Activated gamma-delta T cell treated with anti-CD3 and anti-CD28 coated beads, Interleukin-2, amount 50 U/mL, for 16 hours (primary cell): ENCODE data around the gene THSD7B.
"Not testable (repeated sequence)": the region's sequence is repeated elsewhere in the genome, so short reads cannot be mapped to it uniquely, and the experiment has no call there.

Experiments used
- DNase-seq: peaks from one replicate; pipeline ENCODE4 v3.0.0-alpha.2; 2020; ENCODE audit warnings: low read depth

The THSD7B gene

DNA sequence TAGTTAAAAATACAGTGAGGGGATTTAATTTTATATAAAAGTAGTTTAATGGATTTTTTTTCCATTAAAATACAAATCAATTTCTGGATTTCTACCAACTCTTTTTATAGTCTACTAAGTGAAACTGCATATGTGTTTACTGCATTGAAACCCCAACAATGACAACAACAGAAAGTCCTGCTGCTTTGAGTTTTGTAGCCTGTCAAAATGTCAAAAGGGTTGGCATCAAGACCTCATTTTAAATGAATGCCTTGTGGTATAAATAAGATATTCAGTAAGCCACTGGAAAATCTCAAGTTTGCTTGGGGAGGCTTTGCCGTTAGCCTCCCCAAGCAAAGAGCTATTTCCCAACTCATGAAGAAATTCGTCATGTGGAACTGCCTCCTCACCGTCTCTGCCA, 758.6 kb downstream of the THSD7B start:
- DNase-seq = no peak

DNA sequence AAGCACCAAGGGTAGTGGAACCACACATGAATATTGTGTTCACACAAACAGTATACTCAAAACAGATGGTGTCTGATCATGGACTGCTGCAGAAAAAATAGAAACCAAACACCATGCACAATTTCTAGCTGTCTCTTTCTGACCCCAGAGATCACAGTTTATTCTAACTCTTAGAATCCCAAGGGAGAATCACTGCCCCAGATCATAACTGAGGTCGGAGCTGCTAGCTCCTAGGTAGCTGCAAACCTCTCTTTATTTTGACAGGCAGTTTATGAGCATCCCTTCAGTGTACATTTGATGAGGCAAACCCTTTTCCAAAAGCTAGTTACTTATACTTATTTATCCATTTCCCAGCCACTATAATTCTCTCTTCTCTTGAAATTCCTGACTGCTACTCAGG, 759.8 kb downstream of the THSD7B start:
- DNase-seq = no peak

DNA sequence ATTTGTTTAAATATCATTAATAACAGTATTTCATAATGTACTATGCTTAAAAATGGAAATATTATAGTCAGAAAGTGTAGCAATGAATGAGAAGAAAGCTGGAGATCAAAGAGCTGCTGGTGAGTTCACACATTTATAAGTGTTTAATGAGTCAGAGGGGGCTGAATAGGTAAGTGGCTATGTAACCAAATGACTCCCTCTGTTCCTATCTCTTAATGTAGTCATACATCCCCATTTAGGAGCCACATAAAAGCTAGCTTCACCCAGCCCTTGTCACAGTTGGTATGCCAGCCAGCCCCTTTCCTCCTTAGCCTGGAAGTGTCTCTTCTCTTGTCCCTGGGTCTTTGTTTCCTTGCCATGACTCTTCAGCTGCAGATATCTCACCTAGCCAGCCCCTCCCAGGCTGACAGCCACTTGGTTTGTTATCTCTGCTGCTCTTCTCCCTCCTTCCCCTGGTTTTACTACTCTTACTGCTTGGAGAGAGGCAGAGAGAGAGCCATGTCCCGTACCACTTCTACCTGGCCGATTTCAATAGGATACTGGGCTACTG, 760.4 kb downstream of the THSD7B start:
- DNase-seq = no peak

DNA sequence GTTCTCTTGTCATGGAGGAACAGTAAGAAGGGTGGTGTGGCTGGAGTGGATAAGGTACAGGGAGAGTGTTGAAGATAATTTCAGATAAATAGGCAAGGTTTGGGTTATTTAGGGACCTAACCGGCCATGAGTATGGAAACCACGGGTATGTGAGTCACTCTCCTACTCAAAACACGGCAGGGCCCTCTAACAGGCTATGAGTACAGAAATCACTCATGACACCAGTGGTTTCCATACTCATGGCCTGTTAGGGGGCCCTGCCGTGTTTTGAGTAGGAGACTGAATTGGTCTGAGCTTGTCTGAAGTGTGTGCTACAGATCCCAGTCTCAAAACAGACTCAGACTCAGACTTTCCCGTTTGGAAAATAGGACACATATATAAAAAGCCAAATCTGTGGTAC, 770.6 kb downstream of the THSD7B start:
- DNase-seq = no peak

DNA sequence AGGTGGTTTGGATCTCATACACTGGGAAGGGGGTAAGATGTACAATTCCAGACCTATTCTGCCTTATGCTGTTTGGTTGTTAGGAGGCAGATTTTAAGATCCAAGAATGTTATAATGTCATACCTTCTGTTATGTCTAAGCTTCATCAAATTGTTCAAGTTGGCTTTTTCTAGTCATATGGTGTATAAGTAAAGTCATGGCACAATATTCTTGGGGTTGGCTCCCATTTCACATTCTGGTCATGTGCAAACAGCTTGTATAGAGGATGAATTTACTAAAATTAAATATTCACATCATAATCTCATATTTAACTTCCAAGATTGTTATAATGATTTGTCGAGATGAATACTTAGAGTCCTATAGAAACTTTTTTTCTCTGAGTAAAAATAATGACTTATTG, 774.0 kb downstream of the THSD7B start:
- DNase-seq = no peak

DNA sequence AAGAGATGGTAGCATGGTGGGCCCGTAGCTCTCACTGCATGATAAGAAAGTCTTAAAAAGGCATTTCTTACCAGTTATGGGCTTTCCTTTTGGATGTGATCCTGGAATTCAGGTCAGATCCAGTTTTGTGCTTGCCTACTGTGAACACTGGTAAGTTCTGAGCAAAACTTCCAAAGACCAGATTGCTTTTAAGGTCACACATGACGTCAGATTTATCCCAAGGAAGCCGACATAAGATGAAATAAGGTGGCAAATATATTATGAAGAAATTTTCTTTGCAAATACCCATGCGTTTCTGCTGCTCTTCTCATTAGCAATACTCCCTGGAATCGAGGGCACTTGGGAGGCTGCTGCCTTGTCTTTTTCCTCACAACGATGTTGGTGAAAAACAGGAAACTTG, 782.5 kb downstream of the THSD7B start:
- no peak for DNase-seq

DNA sequence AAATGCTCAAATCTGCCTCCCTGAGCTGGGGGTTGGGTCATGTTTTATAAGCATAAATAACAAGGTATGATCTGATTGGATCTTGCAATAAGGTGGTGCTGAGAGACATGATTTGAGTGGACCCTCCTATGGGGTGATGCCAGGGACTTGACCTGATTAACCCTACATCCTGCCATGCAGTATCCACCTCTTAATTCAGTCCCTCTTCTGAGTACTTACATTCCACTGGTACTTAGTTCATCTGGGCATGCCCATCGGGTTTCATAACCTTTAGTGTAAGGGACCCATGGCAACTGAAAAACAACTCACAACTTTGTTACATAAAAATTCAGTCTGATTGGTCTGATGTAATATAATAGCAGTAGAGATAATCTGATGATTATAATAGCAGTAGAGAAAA, 801.0 kb downstream of the THSD7B start:
- no peak for DNase-seq

DNA sequence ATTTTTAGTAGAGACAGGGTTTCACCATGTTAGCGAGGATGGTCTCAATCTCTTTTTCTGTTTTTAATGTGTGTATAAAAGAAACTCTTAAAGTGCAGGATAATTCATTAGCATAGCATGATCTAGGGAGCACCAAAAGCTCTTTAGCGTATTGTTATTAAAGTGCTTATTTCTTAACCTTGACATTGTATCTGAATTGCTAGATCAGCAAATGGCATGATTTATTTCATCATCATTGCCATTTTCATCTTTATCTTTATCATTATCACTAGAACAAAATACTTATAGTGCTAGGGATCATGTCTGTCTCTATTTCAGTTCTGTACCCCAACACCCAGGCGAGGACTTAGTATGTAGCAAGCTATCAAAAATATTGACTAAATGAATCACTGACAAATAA, 805.1 kb downstream of the THSD7B start:
- DNase-seq = no peak

DNA sequence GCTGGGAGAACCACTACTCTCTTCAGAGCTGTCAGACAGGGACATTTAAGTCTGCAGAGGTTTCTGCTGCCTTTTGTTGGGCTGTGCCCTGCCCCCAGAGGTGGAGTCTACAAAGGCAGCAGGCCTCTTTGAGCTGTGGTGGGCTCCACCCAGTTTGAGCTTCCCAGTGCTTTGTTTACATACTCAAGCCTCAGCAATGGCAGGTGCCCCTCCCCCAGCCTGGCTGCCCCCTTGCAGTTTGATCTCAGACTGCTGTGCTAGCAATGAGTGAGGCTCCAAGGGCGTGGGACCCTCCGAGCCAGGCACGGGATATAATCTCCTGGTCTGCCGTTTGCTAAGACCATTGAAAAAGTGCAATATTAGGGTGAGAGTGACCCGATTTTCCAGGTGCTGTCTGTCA, 822.5 kb downstream of the THSD7B start:
- DNase-seq = not testable (repeated sequence)

DNA sequence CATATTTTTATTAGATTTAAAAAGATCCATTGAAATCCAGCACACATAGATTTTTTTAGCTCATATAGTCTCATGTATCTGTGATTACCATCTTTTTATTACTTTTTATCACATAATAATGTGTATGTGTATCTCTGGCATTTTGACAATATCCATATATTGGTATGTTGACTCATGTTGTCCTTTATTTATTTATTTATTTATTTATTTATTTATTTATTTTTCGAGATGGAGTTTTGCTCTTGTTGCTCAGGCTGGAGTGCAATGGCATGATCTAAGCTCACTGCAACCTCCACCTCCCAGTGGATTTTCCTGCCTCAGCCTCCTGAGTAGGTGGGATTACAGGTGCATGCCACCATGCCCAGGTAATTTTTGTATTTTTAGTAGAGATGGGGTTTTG, 823.2 kb downstream of the THSD7B start:
- not testable (repeated sequence) for DNase-seq

DNA sequence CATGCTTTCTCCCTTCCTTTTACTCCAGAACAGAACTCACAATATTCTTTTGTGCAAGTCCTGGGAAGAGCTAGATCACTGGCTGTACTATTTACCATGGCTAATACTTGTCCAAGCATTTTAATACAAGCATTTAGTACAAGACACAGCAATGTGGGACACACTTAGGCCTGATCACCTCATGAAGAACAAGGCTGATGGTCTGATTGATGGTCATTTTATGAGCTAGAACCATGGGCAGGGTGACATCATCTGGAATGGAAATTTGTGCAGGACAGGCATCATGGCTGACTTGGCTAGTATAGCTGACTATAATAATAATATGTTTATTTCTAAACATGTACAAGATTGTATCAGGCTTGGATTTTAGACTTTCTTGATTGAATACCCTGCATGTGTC, 824.8 kb downstream of the THSD7B start:
- DNase-seq = no peak

DNA sequence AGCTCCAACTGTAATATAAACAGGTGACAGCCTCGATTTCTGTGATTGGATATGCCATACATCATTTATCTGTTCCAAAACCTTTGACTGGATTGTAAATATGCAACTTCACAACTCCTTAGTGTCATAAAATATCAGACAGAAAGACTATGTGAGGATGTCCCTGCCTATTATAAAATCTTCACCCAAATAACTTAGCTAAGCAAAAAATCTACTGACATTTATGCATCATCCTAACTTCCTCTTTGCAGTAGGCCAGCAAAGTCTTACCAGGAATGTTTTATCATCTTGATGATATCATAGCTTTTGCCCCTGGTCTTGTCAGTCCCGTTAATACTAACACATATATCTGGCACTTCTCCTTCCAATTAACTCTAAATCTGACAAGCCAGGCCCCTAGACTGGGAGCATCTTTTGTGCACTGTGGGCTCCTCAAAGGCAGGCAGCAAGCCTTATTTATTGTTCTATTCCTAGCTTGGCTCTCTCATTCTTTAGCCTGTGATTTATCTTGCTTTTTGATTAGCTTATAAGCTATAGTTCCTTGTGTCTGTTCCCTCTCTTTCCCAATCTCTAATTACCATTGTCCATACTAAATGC, 842.5 kb downstream of the THSD7B start:
- DNase-seq = no peak

DNA sequence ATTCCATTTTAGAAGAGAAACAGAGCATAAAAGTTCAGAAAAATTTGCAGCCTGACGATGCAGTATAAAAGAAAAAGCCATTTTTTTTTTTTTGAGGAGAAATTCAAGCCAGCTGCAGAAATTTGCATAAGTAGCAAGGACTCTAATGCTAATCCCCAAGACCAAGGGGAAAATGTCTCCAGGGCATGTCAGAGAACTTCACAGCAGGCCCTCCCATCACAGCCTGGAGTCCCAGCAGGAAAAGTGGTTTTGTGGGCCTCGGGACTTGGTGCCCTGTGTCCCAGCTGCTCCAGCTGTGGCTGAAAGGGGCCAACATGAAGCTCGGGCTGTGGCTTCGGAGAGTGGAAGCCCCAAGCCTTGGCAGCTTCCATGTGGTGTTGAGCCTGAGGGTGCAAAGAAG, 873.6 kb downstream of the THSD7B start:
- DNase-seq = no peak

DNA sequence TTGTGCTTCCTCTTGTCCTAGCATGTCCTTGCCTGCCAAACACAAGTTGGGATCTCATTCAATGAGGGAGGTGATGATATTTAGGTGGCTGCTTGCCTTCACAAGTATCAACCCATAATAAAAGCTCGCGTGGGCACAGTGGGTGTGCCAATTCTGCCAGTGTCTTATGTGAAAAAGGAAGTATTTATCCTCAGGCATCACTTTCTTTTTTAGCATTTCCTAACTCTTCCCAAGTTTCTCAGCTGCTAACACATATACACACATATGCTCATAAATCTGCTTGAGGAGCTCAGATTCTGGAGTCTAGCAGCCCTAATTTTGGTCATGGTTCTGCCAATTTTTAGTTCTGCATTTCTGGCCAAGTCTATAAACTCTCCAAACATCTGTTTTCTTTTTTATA, 879.4 kb downstream of the THSD7B start:
- no peak for DNase-seq

DNA sequence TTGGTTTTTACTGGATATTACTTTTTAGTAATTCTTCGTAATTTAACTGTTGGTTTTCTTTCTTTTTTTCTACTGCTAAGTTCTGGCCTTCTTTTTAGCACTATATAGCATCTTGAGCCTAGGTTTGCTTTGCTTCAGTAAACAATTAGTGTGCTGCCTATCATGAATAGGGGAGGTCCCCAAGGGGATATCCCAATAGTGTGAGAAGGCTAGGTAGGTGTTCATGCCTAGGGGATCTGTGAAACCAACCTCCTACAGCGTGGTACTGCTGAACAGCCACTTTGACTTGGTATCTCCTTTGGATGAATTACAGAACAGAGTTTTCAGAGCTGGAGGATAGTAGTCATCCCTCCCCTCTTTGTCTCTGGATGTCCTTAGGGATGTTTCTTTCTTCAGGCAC, 888.7 kb downstream of the THSD7B start:
- no peak for DNase-seq

DNA sequence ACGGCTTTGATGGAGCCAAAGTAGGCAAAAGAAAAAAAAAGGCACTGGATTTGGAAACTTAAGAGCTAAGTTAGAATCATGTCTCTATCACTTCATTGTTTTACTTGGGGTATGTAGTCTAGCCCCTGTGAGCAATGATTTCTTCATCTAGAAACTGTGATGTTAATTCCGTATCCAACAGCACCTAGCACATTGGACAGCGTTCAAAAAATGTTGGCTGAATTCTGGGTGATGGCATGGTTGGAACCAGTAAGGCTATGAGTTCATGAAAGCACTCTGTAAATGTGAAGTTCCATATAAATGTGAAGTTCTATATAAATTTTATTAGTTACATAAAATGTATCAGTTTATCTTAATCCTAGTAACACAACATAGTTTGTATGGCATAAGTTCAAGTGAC, 890.5 kb downstream of the THSD7B start:
- no peak for DNase-seq

DNA sequence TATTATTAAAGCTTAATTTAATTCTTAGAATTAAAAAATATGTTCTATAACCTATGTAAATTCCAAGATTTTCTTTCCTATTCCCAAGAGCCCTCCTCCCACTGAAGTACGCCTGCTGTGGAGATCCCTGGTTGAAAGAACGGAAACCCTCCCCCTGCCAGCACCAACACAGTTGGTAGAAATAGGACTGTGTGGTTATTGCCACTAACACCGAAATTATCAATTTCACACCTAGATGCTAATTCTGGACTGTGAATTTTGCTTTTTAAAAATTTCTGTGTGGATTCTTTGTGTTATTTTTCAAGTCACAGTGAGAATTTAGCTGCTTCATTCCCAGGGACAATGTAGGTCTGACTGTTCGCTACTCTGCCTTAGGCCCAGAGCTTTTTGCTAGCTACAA, 893.1 kb downstream of the THSD7B start:
- DNase-seq = no peak

DNA sequence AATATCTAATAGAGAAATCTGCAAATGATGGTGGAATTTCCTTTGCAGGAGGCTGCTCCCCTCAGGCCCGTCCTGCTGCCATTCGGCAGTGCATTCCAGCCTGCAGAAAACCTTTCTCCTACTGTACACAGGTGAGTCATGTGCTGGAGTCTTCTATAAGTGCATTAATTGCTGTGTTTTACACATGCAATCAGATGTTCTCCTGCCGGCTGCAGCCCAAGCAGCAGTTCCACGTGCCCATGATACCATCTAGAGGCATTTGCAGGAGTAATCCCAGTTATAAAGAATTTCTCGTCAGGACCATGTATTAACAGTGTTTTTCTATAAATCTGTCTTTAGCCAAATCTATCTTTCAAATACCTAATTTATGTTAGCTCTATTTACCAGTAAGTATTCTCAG, 894.3 kb downstream of the THSD7B start:
- DNase-seq = no peak

DNA sequence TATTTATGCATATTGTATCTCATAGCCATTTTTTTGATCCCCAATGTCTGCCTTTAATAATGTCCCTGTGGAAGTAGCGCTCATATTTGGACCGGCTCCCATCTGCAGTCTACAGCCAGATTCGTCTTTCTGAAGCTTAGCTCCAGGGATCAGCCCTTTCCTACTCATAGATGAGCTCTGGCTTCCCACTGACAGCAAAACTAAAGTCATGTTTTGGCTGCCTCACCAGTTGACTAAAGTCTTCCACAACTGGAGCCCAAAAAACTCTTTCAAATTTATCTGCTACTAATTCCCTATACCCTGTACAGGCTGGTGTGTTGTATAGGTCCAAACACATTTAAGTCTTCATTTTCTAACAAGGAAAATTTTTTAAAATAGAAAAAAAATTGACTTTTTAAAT, 904.8 kb downstream of the THSD7B start:
- no peak for DNase-seq

DNA sequence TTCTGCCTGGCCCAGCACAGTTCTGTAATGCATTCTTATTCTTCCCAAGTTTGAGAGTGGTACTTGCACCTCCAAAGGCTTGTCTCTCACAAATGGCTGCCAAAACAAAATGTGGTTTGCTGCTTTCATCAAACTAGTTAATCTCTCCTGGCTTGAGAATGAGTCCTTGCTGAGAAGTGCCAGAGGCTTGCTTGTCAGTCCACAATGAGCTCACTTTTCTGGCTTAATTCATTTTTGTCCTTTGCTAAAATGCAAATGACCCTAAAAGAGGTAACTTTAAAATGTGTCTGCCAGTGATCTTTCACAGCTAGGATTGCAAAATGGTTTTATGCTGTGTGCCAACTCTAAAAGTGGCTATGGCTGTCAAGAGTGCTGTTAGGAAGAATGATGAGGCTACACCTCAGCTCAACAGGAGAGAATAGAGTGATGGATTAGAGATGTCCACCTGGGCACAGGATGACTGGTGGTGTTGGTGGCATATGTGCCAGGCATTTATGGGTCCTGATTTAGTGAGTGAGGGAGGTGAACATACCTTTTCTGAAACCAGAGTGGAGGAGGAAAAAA, 907.7 kb downstream of the THSD7B start:
- no peak for DNase-seq

DNA sequence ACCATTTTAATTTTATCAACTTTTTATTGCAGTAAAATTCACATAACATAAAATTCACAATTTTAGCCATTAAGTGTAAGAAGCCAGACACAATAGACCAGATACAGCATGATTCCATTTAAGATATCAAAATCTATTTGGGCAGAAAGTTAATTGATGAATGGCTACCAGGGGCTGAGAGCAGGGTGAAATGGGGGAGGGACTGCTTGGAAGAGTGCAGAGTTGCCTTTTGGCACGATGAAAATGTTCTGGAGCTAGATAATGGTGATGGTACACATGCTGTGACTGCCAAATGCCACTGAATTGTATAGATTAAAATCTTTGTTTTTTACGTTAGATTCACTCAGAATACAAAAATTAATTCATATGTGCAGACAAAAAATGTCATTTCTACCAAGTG, 909.6 kb downstream of the THSD7B start:
- no peak for DNase-seq

DNA sequence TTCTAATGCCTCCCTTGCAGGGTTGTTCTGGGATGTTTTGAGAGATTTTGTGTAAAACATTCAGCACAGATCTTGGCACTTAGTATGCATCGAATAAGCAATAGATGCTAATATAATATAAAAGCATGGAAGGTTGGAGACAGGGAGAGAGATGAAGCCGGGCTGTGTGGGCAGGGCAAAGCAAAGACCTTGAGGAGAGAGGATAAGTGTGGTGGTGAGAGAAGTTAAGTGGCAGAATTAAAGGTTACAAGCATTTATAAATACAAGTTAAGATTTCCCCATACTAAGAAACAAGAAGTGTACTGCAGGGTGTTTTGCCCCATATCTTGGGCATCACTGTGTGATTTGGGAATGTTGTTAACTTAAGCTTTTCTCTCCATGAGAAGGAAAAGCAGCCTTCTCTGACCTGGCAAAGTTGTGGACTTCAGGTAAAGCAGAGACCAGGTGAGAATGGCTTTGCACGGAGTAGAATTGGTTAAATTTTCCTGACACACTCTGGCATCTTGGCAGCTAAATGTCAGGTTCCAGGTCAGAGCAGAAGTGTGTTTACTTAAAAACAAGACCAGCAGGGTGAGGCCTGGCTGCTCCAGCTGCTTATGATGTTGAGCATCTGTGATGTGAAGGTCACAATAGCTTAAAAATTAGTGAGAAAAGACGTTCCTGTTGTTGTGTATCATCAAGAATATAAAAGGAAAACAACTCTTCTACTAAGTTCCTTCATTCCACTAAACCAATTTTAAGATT, 910.4 kb downstream of the THSD7B start:
- no peak for DNase-seq

DNA sequence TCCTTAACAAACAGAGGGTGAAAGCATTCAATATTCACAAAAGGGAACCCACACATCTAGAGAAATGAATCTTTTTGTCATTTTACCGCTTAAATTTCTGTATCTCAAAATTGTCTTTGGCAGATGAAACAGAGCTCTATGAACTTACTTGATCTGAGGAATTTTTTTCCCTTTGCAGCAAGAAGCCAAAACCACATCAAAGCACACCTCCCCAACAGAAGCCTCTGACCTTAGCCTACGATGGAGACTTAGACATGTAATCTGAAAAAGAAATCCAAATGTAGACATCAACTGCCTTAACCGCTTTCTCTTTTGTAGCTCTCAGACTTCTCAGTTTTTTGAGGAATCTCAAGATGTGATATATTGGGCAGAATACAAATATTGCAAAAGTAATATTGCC, 911.0 kb downstream of the THSD7B start:
- DNase-seq = no peak

DNA sequence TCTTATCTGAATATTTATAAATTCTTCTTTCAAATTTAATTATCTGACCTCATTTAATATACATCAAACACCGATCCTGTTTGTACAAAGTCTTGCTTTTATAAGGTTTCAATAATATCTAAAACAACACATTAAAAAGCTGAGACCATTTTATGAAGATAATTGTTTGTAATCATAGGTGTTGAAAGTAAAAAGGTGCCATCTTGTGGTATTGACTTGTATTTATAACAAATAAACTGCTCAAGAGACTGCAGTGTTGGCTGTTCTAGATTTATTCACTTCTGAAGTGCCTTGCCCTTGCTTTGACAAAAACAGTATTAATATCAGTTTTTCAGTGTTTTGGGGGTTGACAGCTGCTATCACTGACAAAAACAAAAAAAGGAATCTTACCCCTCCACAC, 912.1 kb downstream of the THSD7B start:
- DNase-seq = no peak
